OCI-LY7 (cell line): ENCODE measurements around the gene ST6GALNAC2. TPM values are rescaled to one million over a fixed set of nuclear protein-coding genes. Genes with fewer than 3 reads are reported as not detected.

Source experiments
- BruUV-seq: library from RNA; stranded (reverse); fragments of 400-500 nt; replicated peaks from 2 replicates; lab custom pipeline; 2021; lab: Mats Ljungman, UMichigan
- CTCF ChIA-PET: fragments of 300-600 bp; sonication (Branson Sonifier 250); formaldehyde crosslinking; loops from one replicate; lab custom pipeline; 2022; ENCODE audit warnings: antibody characterized with exemption; ENCODE audit not compliant: unreplicated experiment; lab: Charles Lee
- POLR2A ChIA-PET: fragments of 300-600 bp; sonication (Branson Sonifier 250); formaldehyde crosslinking; loops from one replicate; lab custom pipeline; 2022; ENCODE audit warnings: antibody characterized with exemption; lab: Charles Lee
- DNase-seq: peaks from one replicate; pipeline ENCODE4 v3.0.0-alpha.2; 2015; ENCODE audit warnings: low spot score
- H2AFZ ChIP-seq: fragments of 200-600 bp; sonication (generic), shearing (Covaris generic); 2 replicates; pipeline ENCODE4 v1.6.1; 2014; ENCODE audit warnings: mild to moderate bottlenecking, antibody characterized with exemption, low read length, moderate library complexity
- H3K27ac ChIP-seq: fragments of 200-600 bp; sonication (generic); 2 replicates; pipeline ENCODE4 v1.5.1; 2014; ENCODE audit warnings: mixed run types, low read depth, mild to moderate bottlenecking, moderate library complexity, low read length, inconsistent platforms; ENCODE audit not compliant: poor library complexity, severe bottlenecking
- H3K36me3 ChIP-seq: fragments of 200-600 bp; sonication (generic); 2 replicates; pipeline ENCODE4 v1.6.1; 2014; ENCODE audit warnings: mild to moderate bottlenecking, antibody characterized with exemption, low read length, moderate library complexity, mixed read lengths; ENCODE audit not compliant: insufficient read depth
- H3K4me1 ChIP-seq: fragments of 200-600 bp; sonication (generic); 2 replicates; pipeline ENCODE4 v1.5.1; 2014; ENCODE audit warnings: mild to moderate bottlenecking, low read length; ENCODE audit not compliant: insufficient read depth, poor library complexity, severe bottlenecking
- H3K4me2 ChIP-seq: fragments of 200-600 bp; sonication (generic); 2 replicates; pipeline ENCODE4 v1.6.1; 2014; ENCODE audit warnings: mild to moderate bottlenecking, low read length
- H3K4me3 ChIP-seq: fragments of 200-600 bp; sonication (generic); 2 replicates; pipeline ENCODE4 v1.5.1; 2014; ENCODE audit warnings: mild to moderate bottlenecking, low read depth, low read length; ENCODE audit not compliant: poor library complexity, severe bottlenecking
- H3K79me2 ChIP-seq: fragments of 200-600 bp; sonication (generic); 2 replicates; pipeline ENCODE4 v1.6.1; 2016; ENCODE audit warnings: low read depth, mild to moderate bottlenecking, low read length, moderate library complexity, mixed read lengths; ENCODE audit not compliant: insufficient read depth
- H3K9me2 ChIP-seq: fragments of 200-600 bp; sonication (generic); 2 replicates; pipeline ENCODE4 v1.6.1; 2016; ENCODE audit warnings: mild to moderate bottlenecking, low read length, mixed read lengths; ENCODE audit not compliant: insufficient read depth
- H3K9me3 ChIP-seq: fragments of 200-600 bp; sonication (generic); 2 replicates; pipeline ENCODE4 v1.6.1; 2014; ENCODE audit warnings: mild to moderate bottlenecking, mixed run types, low read length, mixed read lengths
- H4K20me1 ChIP-seq: fragments of 200-600 bp; sonication (generic); 2 replicates; pipeline ENCODE4 v1.6.1; 2014; ENCODE audit warnings: mild to moderate bottlenecking, antibody characterized with exemption, low read length, moderate library complexity, mixed read lengths; ENCODE audit not compliant: insufficient read depth
- EZH2phosphoT487 ChIP-seq: fragments of 200-600 bp; sonication (generic); IDR thresholded peaks from 2 replicates; pipeline ENCODE4 v1.6.1; 2018; ENCODE audit warnings: low read depth, borderline replicate concordance, mild to moderate bottlenecking, mixed run types, antibody characterized with exemption, low read length, moderate library complexity, mixed read lengths
- intact Hi-C: fragments of 100-400 bp; cut with micrococcal nuclease; formaldehyde crosslinking; loops from one replicate; pipeline ENCODE4 v1.10.0; 2022; ENCODE audit not compliant: unreplicated experiment
- total RNA-seq, 2 experiments: library from RNA; depleted of rRNA in 1 of 2; stranded (reverse); fragments of >200 nt in 1 of 2; shearing (Covaris generic) in 1 of 2; gene quantifications; 2 replicates each; pipeline ENCODE4 v1.2.3, GENCODE V29; 2014 to 2022
- TF ChIP-seq, protein P1 (sequence below): fragments of 200-600 bp; sonication (generic); conservative IDR thresholded peaks from 2 replicates; pipeline ENCODE4 v1.5.1; 2014; ENCODE audit warnings: mild to moderate bottlenecking, antibody characterized with exemption, low read length, moderate library complexity, mixed read lengths

The ST6GALNAC2 gene
- total RNA-seq, 2 experiments from 2014 or later = not detected

DNA sequence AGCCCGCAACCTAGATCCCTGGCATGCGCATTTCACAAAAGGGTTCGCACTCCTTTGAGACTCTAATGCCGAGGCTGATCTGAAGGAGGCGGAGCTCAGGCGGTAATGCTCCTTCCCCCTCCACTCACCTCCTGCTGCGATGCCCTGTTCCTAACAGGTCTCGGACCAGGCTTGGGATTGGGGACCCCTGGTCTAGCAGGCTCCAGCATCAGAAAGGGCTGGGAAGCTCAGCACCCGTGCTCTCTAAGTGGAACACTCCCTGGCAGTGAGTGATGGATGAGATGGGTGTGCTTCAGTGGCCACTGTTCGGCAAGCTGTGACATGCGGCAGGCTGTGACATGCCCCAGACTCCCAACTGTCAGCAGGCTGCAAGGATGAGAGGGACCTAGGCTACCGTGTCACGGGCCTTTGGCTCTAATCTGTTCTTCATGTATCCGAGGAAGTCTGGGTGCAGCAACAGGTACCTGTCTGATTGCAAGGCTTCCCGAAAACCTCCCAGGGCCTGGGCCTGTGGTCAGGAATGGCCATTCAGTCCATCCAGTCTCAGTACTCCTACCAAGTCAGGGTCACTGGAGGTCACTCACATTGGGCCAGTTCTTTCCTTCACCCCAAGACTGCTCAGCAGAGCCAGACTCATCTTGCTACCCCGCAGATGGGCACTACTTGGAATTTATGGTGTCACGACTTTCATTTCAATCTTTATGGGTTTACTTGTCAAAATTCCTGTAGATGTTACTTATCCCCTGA is 1.3 kb upstream of the ST6GALNAC2 start:
- Histone ChIP-seq H3K36me3 (no peaks in the 10 kb centered on the region), H3K4me2 (no peak overlapping the region), H4K20me1 (no peaks in the 10 kb centered on the region), H3K9me2 (no peaks in the 10 kb centered on the region), H3K9me3 (no peaks in the 10 kb centered on the region), H3K79me2 (no peaks in the 10 kb centered on the region), H2AFZ (no peak overlapping the region), H3K4me1 (no peaks in the 10 kb centered on the region), H3K27ac (no peak overlapping the region), H3K4me3 (no peak overlapping the region)
- TF ChIP-seq, protein P1, sequence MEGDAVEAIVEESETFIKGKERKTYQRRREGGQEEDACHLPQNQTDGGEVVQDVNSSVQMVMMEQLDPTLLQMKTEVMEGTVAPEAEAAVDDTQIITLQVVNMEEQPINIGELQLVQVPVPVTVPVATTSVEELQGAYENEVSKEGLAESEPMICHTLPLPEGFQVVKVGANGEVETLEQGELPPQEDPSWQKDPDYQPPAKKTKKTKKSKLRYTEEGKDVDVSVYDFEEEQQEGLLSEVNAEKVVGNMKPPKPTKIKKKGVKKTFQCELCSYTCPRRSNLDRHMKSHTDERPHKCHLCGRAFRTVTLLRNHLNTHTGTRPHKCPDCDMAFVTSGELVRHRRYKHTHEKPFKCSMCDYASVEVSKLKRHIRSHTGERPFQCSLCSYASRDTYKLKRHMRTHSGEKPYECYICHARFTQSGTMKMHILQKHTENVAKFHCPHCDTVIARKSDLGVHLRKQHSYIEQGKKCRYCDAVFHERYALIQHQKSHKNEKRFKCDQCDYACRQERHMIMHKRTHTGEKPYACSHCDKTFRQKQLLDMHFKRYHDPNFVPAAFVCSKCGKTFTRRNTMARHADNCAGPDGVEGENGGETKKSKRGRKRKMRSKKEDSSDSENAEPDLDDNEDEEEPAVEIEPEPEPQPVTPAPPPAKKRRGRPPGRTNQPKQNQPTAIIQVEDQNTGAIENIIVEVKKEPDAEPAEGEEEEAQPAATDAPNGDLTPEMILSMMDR = no peak
- TF ChIP-seq EZH2phosphoT487 = no peak
- no TSS peak for BruUV-seq
- no peak for DNase-seq
- CTCF ChIA-PET = no interaction called here
- POLR2A ChIA-PET = no interaction called here
- intact Hi-C loops = no loop called here

DNA sequence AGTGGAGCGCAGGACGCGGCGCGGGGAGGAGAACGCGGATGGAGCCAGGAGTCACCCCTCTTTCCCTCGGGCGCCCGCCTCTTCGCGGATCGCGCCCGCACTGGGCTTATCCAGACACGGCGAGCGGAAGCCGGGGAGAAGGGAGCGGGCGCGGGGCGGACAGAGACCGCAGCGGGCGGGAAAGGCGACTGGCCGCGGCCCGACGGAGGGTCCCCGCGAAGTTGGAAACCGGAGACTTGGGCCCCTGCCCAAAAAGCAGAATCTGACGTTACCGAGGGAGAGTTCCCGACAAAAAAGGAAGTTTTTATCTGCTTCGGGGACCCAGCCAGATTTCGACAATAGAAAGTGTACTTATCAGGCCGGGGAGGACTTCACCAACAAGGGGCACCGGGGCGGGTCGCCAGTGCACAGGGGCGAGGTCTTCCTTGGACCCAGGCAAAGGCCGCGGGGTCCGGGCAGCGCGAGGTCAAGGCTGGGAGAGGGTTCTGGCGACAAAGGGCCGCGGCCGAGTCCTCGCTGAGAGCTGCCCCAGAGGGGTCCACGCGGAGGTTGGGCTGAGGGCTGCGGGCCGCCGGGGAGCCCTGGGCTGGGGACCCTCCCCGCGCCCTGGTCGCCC is 519 bp downstream of the ST6GALNAC2 start:
- TF ChIP-seq EZH2phosphoT487 = peak; percentile 99; the same call in 1 of the 2 replicates
- TF ChIP-seq, protein P1 = no peak
- Histone ChIP-seq H4K20me1 (no peaks in the 10 kb centered on the region), H3K4me3 (no peak overlapping the region), H3K79me2 (no peaks in the 10 kb centered on the region), H3K4me1 (no peaks in the 10 kb centered on the region), H3K9me3 (no peaks in the 10 kb centered on the region), H3K4me2 (no peak overlapping the region), H3K36me3 (no peaks in the 10 kb centered on the region), H3K27ac (no peak overlapping the region), H2AFZ (no peak overlapping the region), H3K9me2 (no peaks in the 10 kb centered on the region)
- ChIA-PET CTCF (no interaction called here), POLR2A (no interaction called here)
- BruUV-seq = no TSS peak
- DNase-seq = no peak
- intact Hi-C loops = no loop called here
